ENCODE data around the gene ZNF428.

Gene ZNF428

GRCh38 chr19:43616954-43617353, 2.5 kb downstream of the ZNF428 start:
- TF ChIP-seq, protein P1, sequence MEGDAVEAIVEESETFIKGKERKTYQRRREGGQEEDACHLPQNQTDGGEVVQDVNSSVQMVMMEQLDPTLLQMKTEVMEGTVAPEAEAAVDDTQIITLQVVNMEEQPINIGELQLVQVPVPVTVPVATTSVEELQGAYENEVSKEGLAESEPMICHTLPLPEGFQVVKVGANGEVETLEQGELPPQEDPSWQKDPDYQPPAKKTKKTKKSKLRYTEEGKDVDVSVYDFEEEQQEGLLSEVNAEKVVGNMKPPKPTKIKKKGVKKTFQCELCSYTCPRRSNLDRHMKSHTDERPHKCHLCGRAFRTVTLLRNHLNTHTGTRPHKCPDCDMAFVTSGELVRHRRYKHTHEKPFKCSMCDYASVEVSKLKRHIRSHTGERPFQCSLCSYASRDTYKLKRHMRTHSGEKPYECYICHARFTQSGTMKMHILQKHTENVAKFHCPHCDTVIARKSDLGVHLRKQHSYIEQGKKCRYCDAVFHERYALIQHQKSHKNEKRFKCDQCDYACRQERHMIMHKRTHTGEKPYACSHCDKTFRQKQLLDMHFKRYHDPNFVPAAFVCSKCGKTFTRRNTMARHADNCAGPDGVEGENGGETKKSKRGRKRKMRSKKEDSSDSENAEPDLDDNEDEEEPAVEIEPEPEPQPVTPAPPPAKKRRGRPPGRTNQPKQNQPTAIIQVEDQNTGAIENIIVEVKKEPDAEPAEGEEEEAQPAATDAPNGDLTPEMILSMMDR (conservative IDR thresholded peaks at IDR 0.05; ENCODE audit: low read depth, low read length), result no peak
- DNase-seq (ENCODE audit: low read depth), result no peak
- H3K4me3 ChIP-seq (ENCODE audit: low read depth, low read length), result no peak overlapping the region

DNA sequence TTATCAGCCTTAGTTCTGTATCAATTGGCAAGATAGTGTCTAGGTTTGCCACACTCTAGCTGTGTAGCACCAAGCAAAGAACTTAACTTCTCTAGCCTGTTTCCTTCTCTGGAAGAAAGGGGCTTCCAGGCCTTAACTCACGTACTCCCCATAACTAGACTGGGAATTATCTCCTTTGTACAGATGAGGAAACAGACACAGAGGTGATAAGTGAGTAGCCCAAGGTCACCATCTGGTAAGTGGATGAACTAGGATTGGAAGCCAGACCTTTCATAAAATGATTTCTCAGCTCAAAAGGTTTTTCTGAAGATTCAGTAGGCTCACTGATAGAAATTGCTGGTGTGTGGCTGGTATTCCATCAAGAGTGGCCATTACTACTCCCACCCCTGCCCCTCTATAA, 3.1 kb downstream of the ZNF428 start:
- TF ChIP-seq, protein P1 (conservative IDR thresholded peaks at IDR 0.05; ENCODE audit: low read depth, low read length), result no peak
- no peak for DNase-seq (ENCODE audit: low read depth)
- no peak overlapping the region for H3K4me3 ChIP-seq (ENCODE audit: low read depth, low read length)

DNA sequence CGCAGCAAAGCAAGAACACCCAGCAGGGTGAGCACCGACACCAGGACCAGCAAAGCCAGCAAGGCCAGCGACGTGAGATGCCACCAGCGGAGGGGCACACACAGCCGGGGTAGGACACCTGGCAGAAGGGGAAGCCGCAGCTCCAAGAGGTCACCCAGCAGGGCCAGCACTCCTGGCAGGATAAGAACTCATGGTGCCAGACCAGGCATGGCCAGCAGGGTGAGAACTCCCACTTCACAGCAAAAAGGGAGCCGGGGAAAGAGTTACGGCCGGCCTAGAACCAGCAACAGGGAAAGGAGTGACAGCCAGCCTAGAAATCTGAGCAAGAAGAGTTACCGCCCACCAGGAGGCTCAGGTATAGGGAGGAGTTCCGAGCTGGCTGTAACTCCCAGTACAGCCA, 7.1 kb downstream of the ZNF428 start:
- TF ChIP-seq, protein P1 (conservative IDR thresholded peaks at IDR 0.05; ENCODE audit: low read depth, low read length), result peak; percentile 10
- no peak for DNase-seq (ENCODE audit: low read depth)
- H3K4me3 ChIP-seq (ENCODE audit: low read depth, low read length), result no peak overlapping the region

DNA sequence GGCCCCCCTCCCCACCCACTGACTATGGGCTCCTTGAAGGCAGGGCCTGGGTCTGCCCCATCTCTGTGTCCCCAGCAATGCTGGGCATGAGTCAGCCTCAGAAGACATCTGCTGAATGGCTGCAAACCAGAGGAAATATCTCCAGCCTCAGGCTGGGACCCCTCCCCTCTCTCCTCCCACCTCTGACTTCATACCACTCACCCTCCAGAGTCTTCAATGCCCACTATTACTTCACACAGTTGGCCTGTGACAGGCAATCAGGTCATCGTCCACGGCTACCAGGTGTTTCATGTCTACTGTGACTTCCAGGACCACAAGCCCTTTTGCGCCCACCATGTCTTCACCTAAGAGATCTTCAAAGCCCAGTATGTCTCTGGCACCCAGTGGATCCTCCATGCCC, 7.6 kb downstream of the ZNF428 start, which contains the start of gene SRRM5:
TSS of gene SRRM5 (plus strand) at position 301 of the 400 bp plus-strand sequence. CDS start at position 335, 34 bp downstream.
- H3K4me3 ChIP-seq (ENCODE audit: low read depth, low read length), result no peak within 1 kb of the TSS
- DNase-seq (ENCODE audit: low read depth), result no peak
- TF ChIP-seq, protein P1 (conservative IDR thresholded peaks at IDR 0.05; ENCODE audit: low read depth, low read length), result no peak

- TF ChIP-seq, protein P1 (conservative IDR thresholded peaks at IDR 0.05; ENCODE audit: low read depth, low read length), result peak; percentile 5
- DNase-seq (ENCODE audit: low read depth), result peak; percentile 62
- no peak overlapping the region for H3K4me3 ChIP-seq (ENCODE audit: low read depth, low read length)
These were observed 8.9 kb downstream of the ZNF428 start for GRCh38 chr19:43610493-43610892.

DNA sequence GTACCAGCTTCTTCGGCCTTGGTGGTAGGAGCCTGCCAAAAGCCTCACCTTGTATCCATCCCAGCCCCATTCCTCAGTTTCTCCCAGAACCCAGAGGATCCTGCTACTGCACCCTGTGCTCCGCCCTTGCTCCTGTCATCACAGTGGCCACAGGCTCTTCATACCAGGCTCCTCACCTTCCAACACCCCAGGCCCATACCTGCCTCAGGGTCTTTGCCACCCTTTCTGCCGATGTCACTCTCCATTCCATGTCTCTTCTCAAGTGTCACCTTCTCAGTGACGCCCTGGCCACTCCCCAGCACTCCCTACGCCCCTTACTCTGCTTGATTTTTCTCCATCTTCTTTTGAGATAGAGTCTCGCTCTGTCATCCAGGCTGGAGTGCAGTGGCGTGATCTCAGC, 9.6 kb downstream of the ZNF428 start:
- TF ChIP-seq, protein P1 (conservative IDR thresholded peaks at IDR 0.05; ENCODE audit: low read depth, low read length), result no peak
- no peak overlapping the region for H3K4me3 ChIP-seq (ENCODE audit: low read depth, low read length)
- DNase-seq (ENCODE audit: low read depth), result no peak

All from choroid plexus epithelial cell (primary cell).